Endothelial cell of umbilical vein (primary cell): ENCODE measurements around the gene PKHD1. TPM values are rescaled to one million over a fixed set of nuclear protein-coding genes. Genes with fewer than 3 reads are reported as not detected.

ENCODE experiments used
- BruUV-seq: library from RNA; stranded (reverse); fragments of 400-500 nt; replicated peaks from 2 replicates; lab custom pipeline; 2021; lab: Mats Ljungman, UMichigan
- CTCF ChIA-PET: fragments of 300-600, 350-600 bp; sonication (Branson Sonifier 250); formaldehyde crosslinking; loops from one replicate; lab custom pipeline; 2021; ENCODE audit warnings: antibody characterized with exemption, inconsistent platforms; lab: Charles Lee
- POLR2A ChIA-PET: fragments of 300-600, 350-600 bp; sonication (Branson Sonifier 250); formaldehyde crosslinking; loops from one replicate; lab custom pipeline; 2021; ENCODE audit warnings: antibody characterized with exemption, inconsistent platforms; lab: Charles Lee
- DNase-seq: peaks from one replicate; pipeline ENCODE4 v3.0.0-alpha.2; 2011; ENCODE audit warnings: low read depth, low spot score
- FAIRE-seq: peaks from 2 replicates; lab custom pipeline; 2011; peaks lifted over from hg19 to GRCh38; lab: Jason Lieb, UNC
- H2AFZ ChIP-seq: 2 replicates; pipeline ENCODE4 v1.6.0; 2012; ENCODE audit warnings: low read depth, low read length, control low read depth, inconsistent platforms
- H3K27ac ChIP-seq: 2 replicates; pipeline ENCODE4 v1.5.1; 2011; ENCODE audit warnings: low read depth, mild to moderate bottlenecking, control low read depth, low read length, moderate library complexity; ENCODE audit not compliant: insufficient read depth
- H3K27me3 ChIP-seq, 2 experiments: 2 replicates each; pipeline versions ENCODE4 v1.6.0 to v1.6.1; 2011; ENCODE audit warnings: low read length in 2 of 2, mixed read lengths in 1 of 2; ENCODE audit not compliant: control insufficient read depth in 2 of 2, insufficient read depth in 2 of 2
- H3K36me3 ChIP-seq, 2 experiments: 2 replicates in 1 of 2; 3 replicates in 1 of 2; pipeline ENCODE4 v1.5.1; 2011; ENCODE audit warnings: low read length in 2 of 2, mild to moderate bottlenecking in 1 of 2, moderate library complexity in 1 of 2; ENCODE audit not compliant: control insufficient read depth in 2 of 2, insufficient read depth in 2 of 2; ENCODE audit errors: extremely low read depth in 1 of 2
- H3K4me1 ChIP-seq: 3 replicates; pipeline ENCODE4 v1.5.1; 2011; ENCODE audit warnings: mild to moderate bottlenecking, low read length; ENCODE audit not compliant: control insufficient read depth, insufficient read depth; ENCODE audit errors: extremely low read depth
- H3K4me2 ChIP-seq: 2 replicates; pipeline ENCODE4 v1.6.1; 2011; ENCODE audit warnings: low read length, control low read depth, mixed read lengths; ENCODE audit not compliant: insufficient read depth
- H3K4me3 ChIP-seq, 3 experiments: fragments of 200-600 bp in 1 of 3; sonication (generic), shearing (Covaris generic) in 1 of 3; replicated peaks in 1 of 3; 2 replicates each; pipeline ENCODE4 v1.5.1; 2011 to 2016; ENCODE audit warnings: control low read depth in 3 of 3, low read length in 3 of 3, mild to moderate bottlenecking in 2 of 3, inconsistent platforms in 1 of 3, low read depth in 1 of 3, moderate library complexity in 1 of 3; ENCODE audit not compliant: insufficient read depth in 1 of 3
- H3K79me2 ChIP-seq: 2 replicates; pipeline ENCODE4 v1.6.0; 2012; ENCODE audit warnings: low read length, inconsistent platforms; ENCODE audit not compliant: control insufficient read depth, insufficient read depth
- H3K9ac ChIP-seq: replicated peaks from 2 replicates; pipeline ENCODE3; 2011; ENCODE audit warnings: low read length, control low read depth; ENCODE audit not compliant: insufficient read depth; ENCODE audit errors: extremely low read depth
- H3K9me1 ChIP-seq: replicated peaks from 3 replicates; pipeline ENCODE4 v1.6.0; 2011; ENCODE audit warnings: mild to moderate bottlenecking, low read length; ENCODE audit not compliant: control insufficient read depth, insufficient read depth; ENCODE audit errors: extremely low read depth
- H3K9me3 ChIP-seq: replicated peaks from 2 replicates; pipeline ENCODE4 v1.5.1; 2012; ENCODE audit warnings: low read length, inconsistent platforms; ENCODE audit not compliant: control insufficient read depth, insufficient read depth
- H4K20me1 ChIP-seq: replicated peaks from 2 replicates; pipeline ENCODE3; 2011; ENCODE audit warnings: mild to moderate bottlenecking, low read length; ENCODE audit not compliant: control insufficient read depth, insufficient read depth; ENCODE audit errors: extremely low read depth
- EZH2 ChIP-seq: IDR thresholded peaks from 2 replicates; pipeline ENCODE4 v1.6.1; 2012; ENCODE audit warnings: borderline replicate concordance, low read depth, mild to moderate bottlenecking, moderate library complexity, low read length, inconsistent platforms; ENCODE audit not compliant: severe bottlenecking
- FOS ChIP-seq: IDR thresholded peaks from 2 replicates; pipeline ENCODE4 v1.6.1; 2011; ENCODE audit warnings: mild to moderate bottlenecking, low read length, moderate library complexity, borderline replicate concordance; ENCODE audit not compliant: insufficient read depth
- GATA2 ChIP-seq: IDR thresholded peaks from 2 replicates; pipeline ENCODE4 v1.7.0; 2011; ENCODE audit warnings: low read depth, mild to moderate bottlenecking, moderate library complexity, mixed read lengths, low read length; ENCODE audit not compliant: insufficient read length, insufficient read depth
- JUN ChIP-seq: IDR thresholded peaks from 2 replicates; pipeline ENCODE4 v1.6.1; 2011; ENCODE audit warnings: borderline replicate concordance, low read depth; ENCODE audit not compliant: insufficient read length, insufficient read depth
- MAX ChIP-seq: IDR thresholded peaks from 2 replicates; pipeline ENCODE4 v1.6.1; 2011; ENCODE audit not compliant: insufficient read depth, insufficient read length
- POLR2A ChIP-seq: IDR thresholded peaks from 2 replicates; pipeline ENCODE4 v1.6.1; 2012; ENCODE audit warnings: low read depth, mild to moderate bottlenecking, control low read depth, low read length
- dilution Hi-C: fragments of 300-500 bp; cut with MboI; formaldehyde crosslinking; loops from one replicate; pipeline ENCODE4 v1.15.0; 2019; ENCODE audit warnings: low sequenced_read_pairs; ENCODE audit not compliant: extremely low pct_ligation_motif_present
- intact Hi-C: fragments of 100-400 bp; cut with micrococcal nuclease; formaldehyde crosslinking; loops from one replicate; pipeline ENCODE4 v1.10.0; 2022
- polyA plus RNA-seq, 4 experiments: library from polyadenylated mRNA; depleted of rRNA in 3 of 4; stranded (reverse) in 3 of 4; unstranded in 1 of 4; fragments of >200 nt; gene quantifications; 2 replicates each; pipeline versions ENCODE4 v1.2.1 to v1.2.3, GENCODE V29; 2011 to 2012; ENCODE audit warnings: missing spikeins in 1 of 4
- total RNA-seq: library from RNA; stranded (reverse); gene quantifications from 2 replicates; pipeline ENCODE4 v1.2.3, GENCODE V29; 2021
- TF ChIP-seq, protein P1 (sequence below), 2 donors: IDR thresholded peaks; 1 replicate in 1 of 2; 2 replicates in 1 of 2; pipeline ENCODE4 v1.5.1; 2011; ENCODE audit warnings: low read length in 2 of 2, mild to moderate bottlenecking in 2 of 2, moderate library complexity in 2 of 2, control low read depth in 1 of 2, inconsistent platforms in 1 of 2, low read depth in 1 of 2; ENCODE audit not compliant: insufficient read depth in 1 of 2; ENCODE audit errors: extremely low read depth in 1 of 2

The PKHD1 gene
- total and polyA plus RNA-seq, 2 donors (not counting 3 experiments of a cell fraction or from before 2014, with no cell fraction given): not detected

DNA sequence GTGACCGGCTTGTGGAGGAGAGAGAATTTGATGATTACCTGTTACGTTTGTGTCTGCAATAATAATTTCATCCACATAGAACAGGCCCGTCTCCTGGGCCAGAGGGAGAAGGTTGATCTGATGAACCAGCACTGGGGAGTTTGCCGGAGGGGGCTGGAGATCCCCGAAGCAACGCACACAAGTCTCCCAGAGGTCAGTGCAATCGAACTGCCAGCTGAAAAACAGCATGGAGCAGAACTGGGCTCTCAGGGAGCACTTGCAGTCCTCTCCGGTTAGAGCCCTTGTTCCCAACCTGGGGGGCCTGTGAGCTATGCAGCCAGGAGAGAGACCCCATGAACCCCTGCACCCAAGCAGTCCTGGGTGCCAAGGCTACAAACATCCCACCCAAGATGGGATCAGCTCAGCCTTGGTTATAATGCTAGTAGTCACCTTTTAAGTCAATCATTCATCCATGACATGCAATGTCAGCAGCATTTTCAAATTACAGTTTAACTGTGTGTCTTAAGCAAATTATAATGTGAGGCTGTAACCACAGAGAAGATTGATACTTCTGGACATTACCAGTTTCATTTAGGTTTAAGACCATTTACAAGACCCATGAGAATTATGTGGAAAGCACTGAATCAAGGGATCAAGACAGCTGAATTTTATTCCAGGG lies 34.2 kb downstream of the PKHD1 start:
- Histone ChIP-seq H3K4me2 (no peak overlapping the region), H3K4me3 (no peak overlapping the region), H2AFZ (no peak overlapping the region), H3K36me3 (no peaks in the 10 kb centered on the region), H3K9me3 (no peaks in the 10 kb centered on the region), H3K4me1 (no peaks in the 10 kb centered on the region), H3K9ac (no peak overlapping the region), H3K9me1 (no peaks in the 10 kb centered on the region), H3K79me2 (no peaks in the 10 kb centered on the region), H3K27ac (no peak overlapping the region), H3K27me3 (no peaks in the 10 kb centered on the region), H4K20me1 (no peaks in the 10 kb centered on the region)
- DNase-seq (no peak), FAIRE-seq (no peak)
- no TSS peak for BruUV-seq
- intact Hi-C loops: no loop called here
- dilution Hi-C loops: no loop called here
- CTCF ChIA-PET: interaction anchor here (1.3 kb wide), 1 partner anchor 11 kb away, joined by 3 read pairs; no protein-coding TSS in a partner anchor
- TF ChIP-seq GATA2 (no peak), JUN (no peak)
- POLR2A ChIA-PET: no interaction called here

- H4K20me1 ChIP-seq: no peaks in the 10 kb centered on the region
- H3K9me1 ChIP-seq: no peaks in the 10 kb centered on the region
- H3K79me2 ChIP-seq: no peaks in the 10 kb centered on the region
- no peak overlapping the region for H3K27ac ChIP-seq
- no peak overlapping the region for H3K9ac ChIP-seq
- no TSS peak for BruUV-seq
- intact Hi-C loops (no loop called here), dilution Hi-C loops (no loop called here)
- CTCF ChIA-PET: interaction anchor here (0.6 to 2.7 kb wide), 37 partner anchors 8 to 1921 kb away, joined by 3 to 29 read pairs (median 4); partner anchors contain the start of genes TFAP2B and TFAP2D
- H3K9me3 ChIP-seq: no peaks in the 10 kb centered on the region
- no peak overlapping the region for H3K4me2 ChIP-seq
- no peak overlapping the region for H3K4me3 ChIP-seq
- no peak overlapping the region for H2AFZ ChIP-seq
- no peaks in the 10 kb centered on the region for H3K4me1 ChIP-seq
- POLR2A ChIA-PET: no interaction called here
- H3K27me3 ChIP-seq: no peaks in the 10 kb centered on the region
- TF ChIP-seq POLR2A (no peak), EZH2 (no peak), MAX (no peak), FOS (no peak), GATA2 (no peak)
- TF ChIP-seq, protein P1, sequence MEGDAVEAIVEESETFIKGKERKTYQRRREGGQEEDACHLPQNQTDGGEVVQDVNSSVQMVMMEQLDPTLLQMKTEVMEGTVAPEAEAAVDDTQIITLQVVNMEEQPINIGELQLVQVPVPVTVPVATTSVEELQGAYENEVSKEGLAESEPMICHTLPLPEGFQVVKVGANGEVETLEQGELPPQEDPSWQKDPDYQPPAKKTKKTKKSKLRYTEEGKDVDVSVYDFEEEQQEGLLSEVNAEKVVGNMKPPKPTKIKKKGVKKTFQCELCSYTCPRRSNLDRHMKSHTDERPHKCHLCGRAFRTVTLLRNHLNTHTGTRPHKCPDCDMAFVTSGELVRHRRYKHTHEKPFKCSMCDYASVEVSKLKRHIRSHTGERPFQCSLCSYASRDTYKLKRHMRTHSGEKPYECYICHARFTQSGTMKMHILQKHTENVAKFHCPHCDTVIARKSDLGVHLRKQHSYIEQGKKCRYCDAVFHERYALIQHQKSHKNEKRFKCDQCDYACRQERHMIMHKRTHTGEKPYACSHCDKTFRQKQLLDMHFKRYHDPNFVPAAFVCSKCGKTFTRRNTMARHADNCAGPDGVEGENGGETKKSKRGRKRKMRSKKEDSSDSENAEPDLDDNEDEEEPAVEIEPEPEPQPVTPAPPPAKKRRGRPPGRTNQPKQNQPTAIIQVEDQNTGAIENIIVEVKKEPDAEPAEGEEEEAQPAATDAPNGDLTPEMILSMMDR (IDR thresholded peaks at IDR 0.05; ENCODE audit: extremely low read depth in 1 of 2, insufficient read depth in 1 of 2, low read depth in 1 of 2, low read length in 2 of 2): no peak
- no peak for FAIRE-seq
- no peak for DNase-seq
- H3K36me3 ChIP-seq: no peaks in the 10 kb centered on the region
These were observed 37.4 kb downstream of the PKHD1 start for GRCh38 chr6:52050051-52050405.
